Activated CD4-positive, CD25-positive, alpha-beta regulatory T cell (primary cell): ENCODE measurements around the gene NEK1.

Experiments used
- DNase-seq, 4 experiments: peaks; one replicate each; lab custom pipeline; 2025; lab: John Stamatoyannopoulos, UW

NEK1 gene

DNA sequence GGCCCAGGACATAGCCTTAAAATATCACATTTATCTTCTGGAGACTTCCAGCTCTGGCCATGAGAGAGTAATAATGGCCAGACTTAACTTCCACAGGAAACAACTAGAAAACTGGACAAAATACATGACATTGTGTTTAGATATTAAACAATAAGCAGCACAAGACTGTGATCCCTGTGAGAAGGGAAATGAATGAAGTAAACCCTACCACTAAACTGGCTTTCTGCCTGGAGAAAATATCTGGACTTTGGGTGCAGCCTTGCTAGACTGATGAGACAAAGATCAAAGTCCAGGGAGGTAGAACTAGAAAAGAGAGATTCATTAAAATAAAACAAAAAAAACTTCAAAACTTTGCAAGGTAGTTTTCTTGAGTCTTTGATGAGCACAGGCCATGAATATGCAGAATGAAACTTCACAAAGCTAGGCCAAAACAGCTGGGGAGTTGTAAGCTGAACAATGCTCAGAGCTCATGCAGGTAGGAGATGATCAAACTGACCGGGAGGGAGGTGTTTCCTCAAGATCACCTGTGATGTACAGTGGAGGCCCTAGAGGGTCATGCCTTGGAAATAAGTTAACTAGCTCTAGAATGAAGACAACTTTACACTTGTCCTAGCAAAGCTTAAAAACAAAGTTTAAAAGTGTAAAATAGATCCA is 194.6 kb downstream of the NEK1 start:
- no peak for DNase-seq

DNA sequence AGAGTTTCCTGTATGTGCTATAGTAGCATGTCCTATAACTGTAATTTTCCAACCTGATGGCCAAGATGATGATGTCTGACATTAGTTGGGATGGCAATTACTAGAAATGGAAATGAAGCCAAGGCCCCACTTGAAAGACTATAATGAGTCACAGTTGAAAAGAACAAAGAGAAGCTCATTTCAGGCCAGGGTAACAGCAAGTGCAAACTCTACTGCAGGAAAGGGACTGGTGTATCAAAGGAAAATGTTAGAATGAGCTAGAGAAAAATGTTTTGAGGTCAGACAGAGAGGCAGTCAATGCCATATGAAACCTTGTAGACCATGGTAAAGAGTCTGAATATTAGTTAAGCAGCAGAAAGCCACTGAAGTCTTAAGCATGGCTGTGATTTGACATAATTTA is 195.4 kb downstream of the NEK1 start:
- no peak for DNase-seq

DNA sequence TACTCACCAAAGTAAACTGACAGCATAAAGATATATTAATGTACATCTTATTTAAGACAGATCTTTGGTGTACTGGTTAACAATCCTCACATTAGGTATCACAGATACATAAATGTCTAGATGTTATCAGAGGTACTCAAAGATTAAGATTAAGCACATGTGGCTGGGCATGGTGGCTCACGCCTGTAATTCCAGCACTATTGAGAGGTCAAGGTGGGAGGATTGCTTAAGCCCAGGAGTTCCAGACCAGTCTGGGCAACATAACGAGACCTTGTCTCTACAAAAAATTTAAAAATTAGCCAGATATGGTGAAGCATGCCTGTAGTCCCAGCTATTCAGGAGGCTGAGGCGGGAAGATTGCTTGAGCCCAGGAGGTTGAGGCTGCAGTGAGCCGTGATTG is 195.9 kb downstream of the NEK1 start:
- no peak for DNase-seq

DNA sequence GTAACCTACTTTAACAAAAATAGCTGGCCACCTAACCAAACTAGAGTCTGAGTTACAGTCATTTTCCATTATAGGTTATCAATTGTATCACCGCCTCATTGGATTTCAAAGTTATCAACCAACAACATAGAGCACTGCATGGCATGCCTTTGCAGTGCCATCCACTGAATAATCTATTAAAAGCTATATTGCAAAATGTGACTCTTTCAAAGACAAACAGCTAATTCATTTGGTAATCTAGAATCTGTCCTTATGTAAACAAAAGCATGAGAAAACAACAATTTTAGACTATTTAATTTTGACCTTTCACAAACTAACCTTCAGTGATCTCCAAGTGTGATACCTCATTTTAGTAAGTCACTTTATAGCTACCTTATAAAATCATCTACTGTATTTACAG is 197.5 kb downstream of the NEK1 start:
- no peak for DNase-seq

DNA sequence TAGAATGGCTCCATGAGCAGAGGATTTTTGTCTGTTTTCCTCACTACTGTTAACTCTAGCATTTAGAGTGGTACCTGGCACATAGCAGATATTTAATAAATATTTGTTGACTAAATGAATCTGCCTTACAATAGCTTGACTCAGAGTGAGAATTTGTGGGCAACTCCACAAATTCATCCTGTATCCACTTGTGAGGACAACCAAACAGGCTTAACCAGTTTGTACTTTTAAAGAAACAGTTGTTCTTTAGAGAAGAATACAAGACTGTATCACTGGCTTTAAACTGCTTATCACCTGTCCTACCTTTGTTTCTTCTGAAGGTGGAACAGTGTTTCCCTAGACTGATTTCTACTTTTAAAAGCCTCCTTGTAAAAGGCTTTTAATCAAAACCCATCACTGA is 200.3 kb downstream of the NEK1 start:
- DNase-seq = no peak

DNA sequence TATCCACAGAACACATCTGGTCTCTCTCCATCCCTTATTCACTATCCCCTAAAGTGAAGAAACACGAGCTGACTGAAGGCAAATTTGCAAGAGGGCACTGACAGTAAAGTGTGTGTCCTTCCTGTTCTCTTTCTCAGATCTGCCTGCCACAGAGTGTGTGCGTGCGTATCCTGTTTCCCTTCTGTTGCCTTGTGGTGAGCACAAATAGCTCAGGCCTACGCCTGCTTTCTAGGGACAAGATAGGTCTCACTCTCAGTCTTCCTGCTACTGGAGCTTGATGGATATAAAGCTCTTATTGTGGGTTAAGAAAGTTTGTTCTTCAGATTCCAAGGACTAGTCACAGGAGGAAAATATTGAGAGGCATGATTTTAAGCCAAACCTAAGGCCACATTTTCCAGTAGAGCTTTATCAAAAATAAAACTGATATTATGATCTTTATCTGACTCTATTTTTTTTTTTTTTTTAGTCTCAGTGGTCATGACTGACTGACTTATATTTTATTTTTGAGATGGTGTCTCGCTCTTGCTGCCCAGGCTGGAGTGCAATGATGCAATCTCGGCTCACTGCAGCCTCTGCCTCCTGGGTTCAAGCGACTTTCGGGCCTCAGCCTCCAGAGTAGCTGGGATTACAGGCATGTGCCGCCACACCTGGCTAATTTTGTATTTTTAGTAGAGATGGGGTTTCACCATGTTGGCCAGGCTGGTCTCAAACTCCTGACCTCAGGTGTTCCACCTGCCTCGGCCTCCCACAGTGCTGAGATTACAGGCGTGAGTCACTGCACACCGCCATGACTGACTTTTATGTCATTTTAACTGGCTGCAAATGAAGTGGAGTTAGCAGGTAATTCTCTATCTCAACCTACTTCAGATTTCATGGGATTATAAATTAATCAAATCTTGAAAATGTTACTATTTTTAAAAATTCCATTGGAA is 201.3 kb downstream of the NEK1 start:
- DNase-seq = peak in 2 of 4 experiments; percentile 0 to 1

DNA sequence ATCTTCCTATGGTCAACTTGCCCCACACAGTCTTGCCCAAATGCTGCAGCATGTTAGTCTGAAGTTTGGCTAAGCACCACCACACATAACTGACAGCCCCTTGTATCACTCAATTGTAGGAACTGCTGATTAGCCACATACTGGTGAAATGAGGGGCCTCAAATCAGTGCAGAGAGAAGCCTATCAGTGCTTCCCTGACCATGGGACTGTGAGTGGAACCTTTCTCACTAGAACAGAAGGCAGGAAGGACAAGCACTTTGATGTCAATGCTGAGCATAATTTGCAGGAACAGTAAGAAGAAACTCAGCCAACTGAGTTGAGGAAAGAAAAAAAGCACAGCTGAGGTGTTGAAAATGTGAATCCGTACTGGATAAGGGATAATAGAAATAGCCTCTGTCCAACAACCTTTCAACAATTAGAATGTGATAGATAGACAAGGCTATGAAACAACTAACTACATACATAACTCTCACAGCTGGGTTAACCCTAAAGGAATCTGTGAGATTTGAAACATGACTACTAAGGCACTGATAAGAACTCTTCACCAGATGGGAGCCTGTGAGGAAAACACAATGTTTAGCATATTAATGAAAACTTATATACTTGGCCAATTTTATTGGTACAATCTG is 205.1 kb downstream of the NEK1 start:
- no peak for DNase-seq

DNA sequence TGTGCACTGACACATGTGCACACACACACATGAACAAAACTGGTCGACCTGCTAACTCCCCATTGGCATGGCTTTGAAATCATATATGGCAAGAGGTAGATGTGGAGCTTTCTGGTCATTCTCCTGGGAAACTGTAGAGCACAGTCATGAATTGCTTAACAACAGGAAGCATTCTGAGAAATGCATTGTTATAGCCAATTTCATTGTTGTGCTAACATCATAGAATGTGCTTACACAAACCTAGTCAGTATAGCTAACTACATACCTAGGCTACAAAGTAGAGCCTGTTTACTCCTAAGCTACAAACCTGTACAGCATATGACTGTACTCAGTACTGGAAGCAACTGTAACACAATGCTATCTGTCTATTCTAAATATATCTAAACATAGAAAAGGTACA is 207.4 kb downstream of the NEK1 start:
- no peak for DNase-seq

DNA sequence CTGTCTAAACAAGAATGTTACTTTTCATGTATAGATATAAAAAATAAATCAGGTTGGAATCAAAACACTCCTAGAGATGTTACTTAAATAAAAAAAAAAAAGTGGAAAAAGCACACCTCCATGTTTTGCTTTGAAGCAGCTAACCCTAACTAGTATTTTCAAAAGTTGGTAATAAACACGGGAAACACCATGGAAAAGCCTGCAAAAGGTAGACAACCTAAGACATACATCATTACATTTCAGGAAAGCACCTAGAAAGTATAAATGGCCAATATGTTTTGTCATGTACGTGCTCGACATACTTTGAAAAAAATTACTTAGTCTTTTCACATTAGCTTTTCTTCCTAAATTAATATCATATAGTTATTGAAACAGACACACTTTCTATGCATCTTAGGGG is 211.6 kb downstream of the NEK1 start:
- no peak for DNase-seq

DNA sequence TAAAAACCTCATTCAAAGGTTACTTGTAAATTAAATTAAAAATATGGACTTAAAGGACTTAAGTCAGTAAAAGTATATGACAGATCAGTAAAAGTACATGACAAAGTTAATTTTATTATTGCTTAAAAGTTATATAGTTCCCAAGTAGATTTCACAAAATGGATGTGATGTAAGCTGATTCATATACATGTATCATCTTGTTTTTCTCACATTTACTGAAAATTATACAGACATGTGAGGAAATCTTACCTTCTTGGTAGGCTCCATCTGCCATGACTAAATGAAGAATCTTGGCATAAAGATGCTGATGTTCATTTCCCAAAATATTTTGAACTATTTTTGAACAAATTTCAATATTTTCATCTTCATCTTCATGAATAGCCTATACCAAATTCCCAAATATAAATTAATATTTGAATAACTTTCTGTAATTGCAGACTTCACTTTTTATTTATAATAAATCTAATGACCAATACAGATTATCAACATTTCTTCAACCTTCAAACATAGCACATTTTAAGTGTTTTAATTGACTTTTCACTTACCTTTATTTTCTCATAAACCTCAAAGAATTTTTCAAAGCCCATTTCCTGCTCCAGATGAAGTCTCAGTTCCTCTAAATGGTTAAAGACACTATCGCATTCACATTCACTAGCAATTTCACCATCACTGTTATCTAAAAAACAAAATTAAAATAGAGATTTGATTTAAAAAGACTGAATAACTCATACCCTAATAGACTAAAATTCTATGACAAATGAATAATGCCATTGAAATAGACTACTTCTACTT is 212.2 kb downstream of the NEK1 start:
- DNase-seq = no peak

DNA sequence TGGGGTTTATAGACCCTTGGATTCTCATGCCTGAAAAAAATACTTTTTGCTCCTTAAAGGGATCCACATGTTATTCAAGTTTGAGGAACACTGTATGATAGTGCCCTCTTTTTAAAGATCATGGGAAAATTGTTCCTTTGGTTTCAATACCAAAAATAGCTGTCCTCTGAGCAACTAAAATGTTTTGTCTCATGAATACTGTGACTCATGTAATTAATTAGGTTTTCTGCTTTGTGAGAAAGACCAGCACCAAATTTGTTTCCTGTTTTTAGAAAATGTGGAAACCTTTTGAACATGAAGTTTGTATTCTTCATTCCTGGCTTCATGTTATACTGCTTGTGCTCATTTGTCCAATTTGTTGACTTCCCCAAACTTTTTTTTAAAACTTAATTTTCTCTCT is 214.1 kb downstream of the NEK1 start:
- DNase-seq = no peak

DNA sequence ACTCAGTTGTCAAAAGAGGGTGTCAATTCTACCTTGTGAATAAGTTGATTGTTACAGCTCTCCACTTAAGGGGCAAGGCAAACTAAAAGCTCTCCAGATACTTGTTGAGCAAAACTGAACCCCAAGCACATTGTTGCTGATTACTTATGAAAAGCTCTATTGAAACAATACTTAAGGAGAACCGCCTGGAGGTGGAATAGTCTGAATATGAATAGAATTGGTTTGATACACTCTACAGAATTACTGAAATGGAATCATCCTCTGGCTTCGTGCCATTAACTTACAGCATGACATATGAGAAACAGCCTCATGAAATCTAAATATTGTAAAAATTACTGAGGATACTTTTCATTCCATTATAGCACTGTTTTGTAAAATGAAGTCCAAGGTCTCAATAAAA is 214.6 kb downstream of the NEK1 start:
- DNase-seq = no peak

DNA sequence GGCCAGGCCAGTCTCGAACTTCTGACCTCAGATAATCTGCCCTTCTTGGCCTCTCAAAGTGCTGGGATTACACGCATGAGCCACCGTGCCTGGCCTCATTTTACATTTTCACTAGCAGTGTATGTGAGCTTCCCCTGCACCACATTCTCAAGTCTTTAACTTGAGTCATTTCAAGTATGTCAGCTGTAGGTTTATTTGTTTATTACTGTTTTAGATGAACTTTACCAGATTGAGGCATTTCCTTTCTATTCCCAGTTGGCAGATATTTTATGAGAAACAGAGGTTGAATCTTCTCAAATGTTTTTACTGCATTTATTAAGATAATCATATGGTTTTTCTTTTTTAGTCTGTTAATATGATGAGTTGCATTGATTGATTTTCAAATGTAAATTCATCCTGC is 227.0 kb downstream of the NEK1 start:
- no peak for DNase-seq

DNA sequence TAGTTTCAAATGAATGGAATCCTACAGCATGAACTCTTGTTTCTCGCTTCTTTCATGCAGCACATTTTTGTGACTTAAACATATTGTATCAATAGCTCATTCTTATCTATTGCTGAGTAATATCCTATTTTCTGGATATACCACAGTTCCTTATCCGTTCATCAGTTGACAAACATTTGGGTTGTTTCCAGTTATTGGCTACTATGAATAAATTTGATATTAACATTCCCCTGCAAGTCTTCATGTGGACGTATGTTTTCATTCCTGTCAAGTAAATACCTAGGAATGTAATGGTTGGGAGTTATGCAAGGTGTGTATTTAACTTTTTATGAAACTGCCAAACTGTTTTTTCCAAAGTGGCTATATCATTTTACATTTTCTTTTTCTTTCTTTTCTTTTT is 227.6 kb downstream of the NEK1 start:
- DNase-seq = no peak

DNA sequence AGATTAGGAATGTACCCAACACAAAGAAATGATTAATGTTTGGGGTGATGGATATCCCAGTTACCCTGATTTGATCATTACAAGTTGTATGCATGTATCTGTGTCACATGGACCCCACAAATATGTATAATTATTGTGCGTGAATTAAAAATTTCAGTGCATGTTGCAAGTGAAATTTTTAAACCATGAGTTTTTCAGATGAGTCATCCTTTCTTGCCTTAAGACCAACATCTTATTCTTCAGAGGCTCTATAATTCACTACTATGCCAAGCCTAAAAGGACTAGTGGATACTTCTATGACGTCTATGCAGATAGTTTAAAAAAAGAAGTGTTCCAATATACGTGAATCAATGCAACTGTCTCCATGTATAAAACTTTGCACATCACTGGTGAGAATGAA is 228.7 kb downstream of the NEK1 start:
- DNase-seq = no peak

DNA sequence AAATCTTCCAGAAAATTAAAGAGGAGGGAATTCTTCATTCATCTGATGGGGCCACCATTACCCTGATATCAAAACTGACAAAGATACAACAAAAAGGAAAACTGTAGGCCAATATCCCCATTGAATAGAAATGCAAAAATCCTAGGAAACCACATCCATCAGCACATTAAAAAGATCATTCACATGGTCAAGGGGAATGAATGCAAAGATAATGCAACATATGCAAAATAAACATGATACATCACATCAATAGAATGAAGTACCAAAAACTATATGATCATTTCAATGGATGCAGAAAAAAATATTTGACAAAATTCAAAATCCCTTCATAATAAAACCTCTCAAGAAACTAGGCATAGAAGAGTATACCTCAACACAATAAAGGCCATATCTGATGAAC is 232.7 kb downstream of the NEK1 start:
- DNase-seq = no peak

DNA sequence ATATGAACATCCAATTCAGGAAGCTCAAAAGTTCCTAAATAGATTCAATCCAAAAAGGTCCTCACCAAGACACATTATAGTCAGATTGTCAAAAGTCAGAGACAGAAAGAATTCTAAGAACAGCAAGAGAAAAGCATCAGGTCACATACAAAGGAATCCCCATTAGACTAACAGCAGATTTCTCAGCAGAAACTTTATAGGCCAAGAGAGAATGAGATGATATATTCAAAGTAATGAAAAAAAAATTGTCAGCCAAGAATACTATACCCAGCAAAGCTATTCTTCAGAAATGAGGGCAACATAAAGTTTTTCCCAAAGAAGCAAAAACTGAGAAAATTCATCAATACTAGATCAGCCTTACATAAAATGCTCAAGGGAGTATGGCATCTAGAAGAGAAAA is 235.0 kb downstream of the NEK1 start:
- DNase-seq = no peak

DNA sequence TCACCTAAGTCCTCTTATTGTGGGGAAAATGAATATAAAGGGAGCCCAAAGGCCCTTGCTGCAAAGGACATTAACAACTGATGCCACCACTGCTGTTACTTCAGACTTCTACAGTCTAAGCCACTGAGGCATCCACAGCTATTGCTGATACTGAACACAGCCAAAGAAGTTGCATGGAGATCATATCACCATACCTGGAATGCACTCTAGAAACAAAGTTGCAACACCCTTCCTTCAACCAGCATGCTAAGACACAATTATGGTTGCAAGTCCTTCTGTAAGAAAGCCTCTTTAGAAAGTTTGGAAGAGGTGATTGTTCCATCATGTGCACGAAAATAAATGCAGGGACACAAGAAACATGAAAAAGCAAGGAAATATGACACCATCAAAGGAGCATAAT is 236.0 kb downstream of the NEK1 start:
- DNase-seq = no peak

DNA sequence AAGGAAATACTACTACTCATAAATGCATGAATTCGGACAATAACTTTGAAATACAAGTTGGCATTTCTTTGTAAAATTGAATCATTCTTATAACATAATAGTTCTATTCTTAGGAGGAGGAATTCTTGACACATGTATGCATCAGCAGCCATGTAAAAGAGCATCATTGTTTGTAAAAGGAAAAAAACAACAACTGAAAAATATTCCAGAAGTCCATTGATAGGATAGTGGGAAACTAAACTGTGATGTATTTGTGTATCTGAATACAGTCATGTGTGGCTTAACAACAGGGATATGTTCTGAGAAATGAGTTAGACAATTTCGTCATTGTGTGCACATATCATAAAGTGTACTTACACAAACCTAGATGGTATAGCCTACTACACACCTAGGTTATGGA is 239.6 kb downstream of the NEK1 start:
- DNase-seq = no peak

DNA sequence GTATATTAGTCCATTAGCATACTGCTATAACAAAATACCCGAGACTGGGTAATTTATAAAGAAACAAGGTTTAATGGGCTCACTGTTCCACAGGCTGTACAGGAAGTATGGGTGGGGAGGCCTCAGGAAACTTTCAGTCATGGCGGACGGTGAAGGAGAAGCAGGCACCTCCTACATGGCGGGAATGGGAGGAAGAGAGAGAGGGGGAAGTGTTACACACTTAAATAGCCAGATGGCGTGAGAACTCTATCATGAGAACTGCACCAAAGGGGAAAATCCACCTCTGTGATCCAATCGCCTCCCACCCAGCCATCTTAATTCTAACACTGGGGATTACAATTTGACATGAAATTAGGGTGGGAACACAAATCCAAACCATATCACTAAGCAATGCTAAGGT is 242.7 kb downstream of the NEK1 start:
- DNase-seq = no peak

DNA sequence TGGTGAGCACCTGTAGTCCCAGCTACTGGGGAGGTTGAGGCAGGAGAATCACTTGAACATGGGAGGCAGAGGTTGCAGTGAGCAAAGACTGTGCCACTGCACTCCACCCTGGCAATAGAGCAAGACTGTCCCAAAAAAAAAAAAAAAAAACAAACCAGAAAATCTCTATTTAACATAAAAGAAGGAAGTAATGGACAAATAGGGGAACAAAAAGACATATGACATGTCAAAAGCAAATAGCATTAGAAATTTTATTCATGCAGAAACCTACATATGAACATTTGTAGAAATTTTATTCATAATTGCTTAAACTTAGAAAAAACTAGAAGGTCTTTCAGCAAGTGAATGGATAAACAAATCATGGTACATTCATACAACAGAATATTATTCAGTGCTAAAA is 244.6 kb downstream of the NEK1 start:
- DNase-seq = no peak

DNA sequence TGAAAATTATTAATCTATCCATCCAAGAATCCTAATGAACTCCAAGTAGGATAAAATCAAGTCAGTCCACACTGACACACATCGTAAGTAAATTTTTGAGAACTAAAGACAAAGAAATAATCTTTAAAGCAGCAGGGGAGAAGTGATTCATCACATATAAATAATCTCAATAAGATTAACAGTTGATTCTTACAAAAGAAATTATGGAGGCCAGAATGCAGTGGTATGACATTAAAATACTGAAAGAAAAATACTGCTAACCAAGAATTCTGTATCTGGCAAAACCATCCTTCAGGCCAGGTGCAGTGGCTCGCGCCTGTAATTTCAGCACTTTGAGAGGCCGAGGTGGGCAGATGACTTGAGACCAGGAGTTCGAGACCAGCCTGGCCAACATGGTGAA is 245.6 kb downstream of the NEK1 start:
- DNase-seq = no peak
